ENCODE results near the gene DNMBP.

DNMBP gene

DNA sequence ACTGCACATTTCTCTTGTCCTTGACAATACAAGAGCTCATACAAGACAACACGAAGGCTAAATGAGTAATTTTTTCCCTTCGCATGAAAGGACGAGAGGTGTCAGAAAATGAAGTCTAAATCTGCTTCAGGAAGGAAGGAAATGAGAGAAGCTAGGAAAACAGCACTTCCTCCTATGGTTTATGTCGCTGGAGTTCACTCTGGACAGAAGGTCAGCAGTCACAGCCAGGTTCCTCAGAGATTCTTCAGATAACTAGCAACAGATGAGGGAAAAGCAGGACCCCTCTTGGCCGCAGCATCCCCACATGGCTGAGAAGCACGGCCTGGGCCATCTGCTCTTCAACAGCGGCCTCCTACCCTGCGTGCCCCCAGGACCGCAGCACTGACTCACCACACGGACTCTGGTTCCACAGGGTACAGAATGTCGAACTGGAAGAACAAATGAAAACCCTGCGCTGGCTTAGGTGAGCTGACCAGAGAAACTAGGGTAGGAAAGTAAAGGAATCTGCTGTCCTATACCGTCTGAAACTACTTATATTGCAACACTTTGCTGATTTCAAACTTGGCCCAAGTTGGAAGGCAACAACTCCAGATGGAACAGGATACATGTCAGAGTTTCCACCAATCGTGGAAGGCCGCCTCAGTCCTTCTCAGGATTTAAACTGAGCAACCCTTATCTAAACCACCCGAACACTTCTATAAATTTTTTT, 26.3 kb downstream of the DNMBP start:
- no peak for TF ChIP-seq TAF1 (IDR thresholded peaks at IDR 0.05; ENCODE audit: low read depth)
- TF ChIP-seq REST (IDR thresholded peaks at IDR 0.05; ENCODE audit: low read depth): no peak
- no peak for TF ChIP-seq ZBTB7A (IDR thresholded peaks at IDR 0.05; ENCODE audit: low read depth)
- TF ChIP-seq EP300 (IDR thresholded peaks at IDR 0.05; ENCODE audit: borderline replicate concordance): no peak

DNA sequence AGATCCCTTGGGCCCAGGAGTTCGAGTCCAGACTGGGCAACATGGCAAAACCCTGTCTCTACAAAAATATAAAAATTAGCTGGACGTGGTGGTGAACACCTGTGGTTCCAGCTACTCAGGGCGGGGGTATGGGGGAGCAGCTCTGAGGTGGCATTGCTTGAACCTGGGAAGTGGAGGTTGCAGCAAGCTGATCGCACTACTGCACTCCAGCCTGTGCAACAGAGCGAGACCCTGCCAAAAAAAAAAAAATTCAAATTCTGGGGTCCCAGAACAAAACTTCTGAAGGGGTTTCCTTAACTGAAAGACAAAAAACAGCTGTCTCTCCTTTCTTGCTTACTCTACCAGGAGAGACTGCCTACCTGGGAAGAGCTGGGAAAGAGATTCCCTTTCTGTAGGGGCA, 27.0 kb downstream of the DNMBP start:
- TF ChIP-seq REST (IDR thresholded peaks at IDR 0.05; ENCODE audit: low read depth): no peak
- TF ChIP-seq TAF1 (IDR thresholded peaks at IDR 0.05; ENCODE audit: low read depth): no peak
- TF ChIP-seq, protein P1, sequence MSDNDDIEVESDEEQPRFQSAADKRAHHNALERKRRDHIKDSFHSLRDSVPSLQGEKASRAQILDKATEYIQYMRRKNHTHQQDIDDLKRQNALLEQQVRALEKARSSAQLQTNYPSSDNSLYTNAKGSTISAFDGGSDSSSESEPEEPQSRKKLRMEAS (IDR thresholded peaks at IDR 0.05): no peak
- TF ChIP-seq YY1 (IDR thresholded peaks at IDR 0.05; ENCODE audit: low read depth): no peak
- no peak for TF ChIP-seq EP300 (IDR thresholded peaks at IDR 0.05; ENCODE audit: borderline replicate concordance)
- no peak for TF ChIP-seq CEBPB (IDR thresholded peaks at IDR 0.05)

DNA sequence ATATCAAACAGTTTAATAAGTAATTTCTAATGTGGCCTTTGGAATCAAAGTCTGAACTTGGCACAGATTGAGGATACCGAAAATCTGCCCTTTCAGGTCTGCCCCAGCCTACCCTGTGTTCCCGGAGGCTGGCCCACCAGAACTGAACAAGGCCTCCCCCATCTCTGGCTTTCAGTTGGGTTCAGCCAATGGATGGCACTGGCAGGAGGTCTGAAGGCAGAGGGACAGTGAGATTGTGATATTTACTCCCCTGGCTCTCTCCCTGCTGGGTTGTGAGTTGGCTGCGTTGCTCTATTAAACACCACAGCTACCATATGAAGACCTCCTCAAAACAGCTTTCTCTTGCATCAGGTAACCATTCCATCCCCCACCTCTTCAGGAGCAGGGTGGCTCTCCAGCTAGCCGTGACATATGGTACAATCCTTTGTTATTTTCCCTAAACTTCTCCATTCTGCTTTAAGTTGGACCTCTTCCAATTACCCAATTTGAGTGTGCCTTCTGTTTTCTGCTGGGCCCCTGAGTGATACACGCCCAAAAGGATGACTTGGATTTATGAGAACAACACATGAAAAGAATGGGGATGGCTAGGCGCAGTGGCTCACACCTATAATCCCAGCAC, 28.1 kb downstream of the DNMBP start:
- TF ChIP-seq TCF12 (IDR thresholded peaks at IDR 0.05; ENCODE audit: low read depth) (no peak), YY1 (IDR thresholded peaks at IDR 0.05; ENCODE audit: low read depth) (no peak), TAF1 (IDR thresholded peaks at IDR 0.05; ENCODE audit: low read depth) (no peak), CREB1 (IDR thresholded peaks at IDR 0.05; ENCODE audit: low read depth) (no peak), EP300 (IDR thresholded peaks at IDR 0.05; ENCODE audit: borderline replicate concordance) (no peak), CEBPB (IDR thresholded peaks at IDR 0.05) (no peak), RAD21 (IDR thresholded peaks at IDR 0.05; ENCODE audit: low read depth) (no peak), FOXM1 (IDR thresholded peaks at IDR 0.05; ENCODE audit: borderline replicate concordance, low read depth) (no peak), REST (IDR thresholded peaks at IDR 0.05; ENCODE audit: low read depth) (no peak), EGR1 (IDR thresholded peaks at IDR 0.05) (no peak), NFIC (IDR thresholded peaks at IDR 0.05) (no peak), ZBTB7A (IDR thresholded peaks at IDR 0.05; ENCODE audit: low read depth) (no peak), TEAD4 (IDR thresholded peaks at IDR 0.05) (no peak)
- TF ChIP-seq, protein P1 (IDR thresholded peaks at IDR 0.05): no peak
- TF ChIP-seq, protein P2, sequence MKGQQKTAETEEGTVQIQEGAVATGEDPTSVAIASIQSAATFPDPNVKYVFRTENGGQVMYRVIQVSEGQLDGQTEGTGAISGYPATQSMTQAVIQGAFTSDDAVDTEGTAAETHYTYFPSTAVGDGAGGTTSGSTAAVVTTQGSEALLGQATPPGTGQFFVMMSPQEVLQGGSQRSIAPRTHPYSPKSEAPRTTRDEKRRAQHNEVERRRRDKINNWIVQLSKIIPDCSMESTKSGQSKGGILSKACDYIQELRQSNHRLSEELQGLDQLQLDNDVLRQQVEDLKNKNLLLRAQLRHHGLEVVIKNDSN (IDR thresholded peaks at IDR 0.05): no peak

- TF ChIP-seq RAD21 (IDR thresholded peaks at IDR 0.05; ENCODE audit: low read depth): no peak
- no peak for TF ChIP-seq REST (IDR thresholded peaks at IDR 0.05; ENCODE audit: low read depth)
- no peak for TF ChIP-seq TEAD4 (IDR thresholded peaks at IDR 0.05)
- TF ChIP-seq, protein P1 (IDR thresholded peaks at IDR 0.05): no peak
- TF ChIP-seq CREB1 (IDR thresholded peaks at IDR 0.05; ENCODE audit: low read depth): no peak
- no peak for TF ChIP-seq YY1 (IDR thresholded peaks at IDR 0.05; ENCODE audit: low read depth)
- TF ChIP-seq TCF12 (IDR thresholded peaks at IDR 0.05; ENCODE audit: low read depth): no peak
- no peak for TF ChIP-seq NFIC (IDR thresholded peaks at IDR 0.05)
- TF ChIP-seq EGR1 (IDR thresholded peaks at IDR 0.05): no peak
- TF ChIP-seq ZBTB7A (IDR thresholded peaks at IDR 0.05; ENCODE audit: low read depth): no peak
- TF ChIP-seq TAF1 (IDR thresholded peaks at IDR 0.05; ENCODE audit: low read depth): no peak
- no peak for TF ChIP-seq CEBPB (IDR thresholded peaks at IDR 0.05)
- TF ChIP-seq FOXM1 (IDR thresholded peaks at IDR 0.05; ENCODE audit: borderline replicate concordance, low read depth): no peak
- no peak for TF ChIP-seq EP300 (IDR thresholded peaks at IDR 0.05; ENCODE audit: borderline replicate concordance)
- TF ChIP-seq, protein P2 (IDR thresholded peaks at IDR 0.05): no peak
Observed at GRCh38 chr10:99979066-99979685, 30.6 kb downstream of the DNMBP start.

All from Ishikawa (cell line).